RWPE1 (cell line): Measurements from ENCODE around the gene TLR9.
A peak's percentile ranks its signal among the peaks of the same experiment; 100 is the strongest.

Experiments used
- CTCF ChIA-PET: fragments of 350-600 bp; sonication (Branson Sonifier 250); formaldehyde crosslinking; extraction: SDS; loops from one replicate; lab custom pipeline; 2021; lab: Yijun Ruan, JAX
- POLR2A ChIA-PET: fragments of 400-600 bp; formaldehyde crosslinking; extraction: SDS; loops from one replicate; lab custom pipeline; 2020; ENCODE audit warnings: antibody characterized with exemption; ENCODE audit not compliant: low non-redundant PET; lab: Yijun Ruan, JAX
- DNase-seq: peaks from one replicate; pipeline ENCODE4 v3.0.0; 2012; ENCODE audit warnings: low spot score
- H3K27ac ChIP-seq: fragments of 450-650 bp; 2 replicates; pipeline ENCODE4 v1.5.1; 2017
- CTCF ChIP-seq: fragments of 450-650 bp; conservative IDR thresholded peaks from 2 replicates; pipeline ENCODE4 v1.5.1; 2017; ENCODE audit warnings: low read depth, mild to moderate bottlenecking

TLR9 gene

DNA sequence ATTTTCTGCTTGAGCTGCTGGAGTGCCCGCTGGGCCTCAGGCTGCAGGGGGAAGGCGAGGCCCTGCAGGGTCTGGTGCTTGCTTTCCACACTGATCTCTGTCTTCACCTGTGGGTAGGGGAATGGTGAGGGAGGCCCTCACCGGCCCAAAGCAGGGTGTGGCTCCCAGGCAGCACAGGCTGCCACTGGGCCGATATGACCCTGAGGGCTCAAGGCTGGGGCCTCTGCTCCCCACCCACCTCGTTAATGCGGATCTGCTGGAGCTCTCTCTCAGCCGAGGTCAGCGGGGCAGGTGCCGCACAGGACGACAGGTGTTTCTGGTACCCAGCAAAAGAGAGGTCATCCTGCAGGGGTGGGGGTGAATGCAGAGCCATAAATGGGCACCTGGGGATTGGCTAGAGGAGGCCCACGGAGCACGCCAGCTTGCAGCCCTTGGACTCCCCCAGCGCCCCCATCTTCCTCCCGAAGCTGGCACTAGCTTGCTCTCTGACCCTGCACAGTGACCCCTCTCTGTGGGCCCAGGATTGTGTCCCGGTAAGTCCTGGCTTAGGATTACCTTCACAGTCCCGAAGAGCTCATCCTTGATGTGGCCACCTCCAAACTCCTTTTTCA, 5.5 kb upstream of the TLR9 start:
- CTCF ChIA-PET, result interaction anchor here (0.5 to 2.8 kb wide), 8 partner anchors 8 to 174 kb away, joined by 3 to 16 read pairs (median 4); no protein-coding TSS in a partner anchor
- no peak for DNase-seq
- no peak for TF ChIP-seq CTCF
- H3K27ac ChIP-seq, result no peak overlapping the region
- POLR2A ChIA-PET, result no interaction called here

GRCh38 chr3:52230461-52230860, 5.0 kb upstream of the TLR9 start:
- H3K27ac ChIP-seq, result no peak overlapping the region
- CTCF ChIA-PET, result interaction anchor here (0.9 to 2.8 kb wide), 3 partner anchors 8 to 26 kb away, joined by 3 to 16 read pairs (median 5); no protein-coding TSS in a partner anchor
- no peak for DNase-seq
- POLR2A ChIA-PET, result no interaction called here
- TF ChIP-seq CTCF, result no peak

DNA sequence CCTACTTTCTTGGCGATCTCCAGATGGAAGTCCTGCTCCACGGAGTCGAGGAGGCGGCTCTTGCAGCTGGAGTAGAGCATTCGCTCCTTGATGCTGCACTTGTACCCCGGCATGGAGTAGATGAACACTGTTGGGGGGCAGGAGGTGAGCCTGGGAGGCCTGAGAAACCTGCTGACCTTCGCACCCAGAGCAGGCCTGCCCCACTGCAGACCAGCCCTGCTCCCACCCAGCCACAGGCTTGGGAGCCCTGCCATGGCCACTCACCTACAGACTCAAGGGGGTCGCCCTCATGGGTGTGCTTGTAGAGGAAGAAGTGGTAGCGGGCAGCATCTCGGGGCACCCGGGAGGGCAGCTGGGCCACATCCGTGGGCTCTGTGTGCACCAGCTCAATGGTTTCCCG, 4.2 kb upstream of the TLR9 start:
- ChIA-PET CTCF (interaction anchor here (0.6 kb wide), 1 partner anchor 49 kb away, joined by 3 read pairs; the partner anchor contains the start of gene WDR82), POLR2A (no interaction called here)
- H3K27ac ChIP-seq, result no peak overlapping the region
- TF ChIP-seq CTCF, result no peak
- DNase-seq, result no peak

GRCh38 chr3:52228751-52229291, 3.4 kb upstream of the TLR9 start:
- no peak for TF ChIP-seq CTCF
- ChIA-PET CTCF (interaction anchor here (0.6 kb wide), 1 partner anchor 50 kb away, joined by 3 read pairs; the partner anchor contains the start of gene WDR82), POLR2A (no interaction called here)
- DNase-seq, result no peak
- H3K27ac ChIP-seq, result peak overlapping the region; percentile 31

DNA sequence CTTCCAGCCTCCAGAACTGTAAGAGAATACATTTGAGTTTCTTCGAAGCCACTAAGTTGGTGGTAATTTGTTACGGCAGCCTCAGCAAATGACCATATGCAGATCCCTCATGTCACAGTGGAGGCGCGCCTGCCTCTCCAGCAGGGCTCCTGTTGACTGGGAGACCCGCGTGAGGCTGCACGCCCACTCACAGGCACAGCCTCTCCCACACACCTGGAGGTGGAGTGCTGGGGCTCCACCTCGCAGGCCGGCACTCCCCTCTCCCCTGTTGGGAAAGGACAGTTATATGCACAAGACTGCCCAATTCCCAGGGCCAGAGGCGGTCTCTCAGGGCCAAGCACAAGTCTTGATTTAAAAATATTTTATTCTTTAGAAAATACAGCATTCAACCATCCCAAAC, 2.8 kb upstream of the TLR9 start:
- CTCF ChIA-PET, result no interaction called here
- POLR2A ChIA-PET, result no interaction called here
- H3K27ac ChIP-seq, result peak overlapping the region; percentile 31
- no peak for DNase-seq
- TF ChIP-seq CTCF, result no peak

DNA sequence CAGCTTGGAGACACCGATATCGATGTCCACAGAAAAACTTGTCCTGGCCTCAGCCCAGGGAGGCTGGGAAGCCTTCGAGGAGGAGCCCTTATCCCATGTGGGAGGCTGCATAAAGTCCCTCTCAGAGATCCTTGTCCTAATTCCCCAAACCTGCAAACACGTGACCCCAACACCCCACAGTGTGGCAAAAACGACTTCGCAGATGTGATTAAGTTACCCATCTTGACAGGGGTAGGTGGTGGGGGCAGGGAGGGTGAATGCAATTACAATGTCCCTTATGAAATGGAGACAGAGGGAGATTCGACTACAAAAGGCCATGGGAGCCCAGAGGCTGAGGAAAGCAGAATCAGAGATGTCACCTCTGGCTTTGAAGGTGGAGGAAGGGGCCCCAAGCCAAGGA, 2.3 kb upstream of the TLR9 start:
- H3K27ac ChIP-seq, result peak overlapping the region; percentile 31
- ChIA-PET POLR2A (no interaction called here), CTCF (no interaction called here)
- no peak for TF ChIP-seq CTCF
- no peak for DNase-seq
